Embryonic facial prominence (tissue), 1 donor: ENCODE measurements around the gene AKAP6.

Source experiments
- DNase-seq: peaks from one replicate; pipeline ENCODE4 v3.0.0-alpha.2; 2016; ENCODE audit errors: extremely low spot score

AKAP6 gene, protein sequence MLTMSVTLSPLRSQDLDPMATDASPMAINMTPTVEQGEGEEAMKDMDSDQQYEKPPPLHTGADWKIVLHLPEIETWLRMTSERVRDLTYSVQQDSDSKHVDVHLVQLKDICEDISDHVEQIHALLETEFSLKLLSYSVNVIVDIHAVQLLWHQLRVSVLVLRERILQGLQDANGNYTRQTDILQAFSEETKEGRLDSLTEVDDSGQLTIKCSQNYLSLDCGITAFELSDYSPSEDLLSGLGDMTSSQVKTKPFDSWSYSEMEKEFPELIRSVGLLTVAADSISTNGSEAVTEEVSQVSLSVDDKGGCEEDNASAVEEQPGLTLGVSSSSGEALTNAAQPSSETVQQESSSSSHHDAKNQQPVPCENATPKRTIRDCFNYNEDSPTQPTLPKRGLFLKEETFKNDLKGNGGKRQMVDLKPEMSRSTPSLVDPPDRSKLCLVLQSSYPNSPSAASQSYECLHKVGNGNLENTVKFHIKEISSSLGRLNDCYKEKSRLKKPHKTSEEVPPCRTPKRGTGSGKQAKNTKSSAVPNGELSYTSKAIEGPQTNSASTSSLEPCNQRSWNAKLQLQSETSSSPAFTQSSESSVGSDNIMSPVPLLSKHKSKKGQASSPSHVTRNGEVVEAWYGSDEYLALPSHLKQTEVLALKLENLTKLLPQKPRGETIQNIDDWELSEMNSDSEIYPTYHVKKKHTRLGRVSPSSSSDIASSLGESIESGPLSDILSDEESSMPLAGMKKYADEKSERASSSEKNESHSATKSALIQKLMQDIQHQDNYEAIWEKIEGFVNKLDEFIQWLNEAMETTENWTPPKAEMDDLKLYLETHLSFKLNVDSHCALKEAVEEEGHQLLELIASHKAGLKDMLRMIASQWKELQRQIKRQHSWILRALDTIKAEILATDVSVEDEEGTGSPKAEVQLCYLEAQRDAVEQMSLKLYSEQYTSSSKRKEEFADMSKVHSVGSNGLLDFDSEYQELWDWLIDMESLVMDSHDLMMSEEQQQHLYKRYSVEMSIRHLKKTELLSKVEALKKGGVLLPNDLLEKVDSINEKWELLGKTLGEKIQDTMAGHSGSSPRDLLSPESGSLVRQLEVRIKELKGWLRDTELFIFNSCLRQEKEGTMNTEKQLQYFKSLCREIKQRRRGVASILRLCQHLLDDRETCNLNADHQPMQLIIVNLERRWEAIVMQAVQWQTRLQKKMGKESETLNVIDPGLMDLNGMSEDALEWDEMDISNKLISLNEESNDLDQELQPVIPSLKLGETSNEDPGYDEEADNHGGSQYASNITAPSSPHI (N-terminal part only)

DNA sequence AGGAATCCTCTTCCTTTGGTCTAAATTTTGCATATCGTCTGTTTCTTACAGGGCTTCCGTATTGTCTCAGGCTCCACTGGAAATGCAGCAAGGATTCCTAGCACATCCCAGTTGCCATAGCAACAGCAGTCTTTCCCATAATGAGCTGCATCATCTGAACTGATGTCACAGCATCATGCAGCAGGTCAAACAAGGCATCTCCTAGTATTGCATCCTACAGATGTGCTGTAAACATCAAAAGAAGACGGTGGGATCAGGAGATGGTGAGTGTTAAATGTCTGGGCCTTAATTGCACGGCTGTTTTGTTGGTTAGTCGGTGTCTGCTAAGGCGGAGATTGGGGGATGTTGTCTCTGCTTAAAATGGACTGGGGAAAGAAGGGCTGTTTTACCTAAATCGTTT lies at the start of gene AKAP6:
TSS of gene AKAP6 (plus strand) at position 153 of the 400 bp plus-strand sequence. CDS start 104,196 bp downstream, outside the sequence.
- DNase-seq, result no peak

DNA sequence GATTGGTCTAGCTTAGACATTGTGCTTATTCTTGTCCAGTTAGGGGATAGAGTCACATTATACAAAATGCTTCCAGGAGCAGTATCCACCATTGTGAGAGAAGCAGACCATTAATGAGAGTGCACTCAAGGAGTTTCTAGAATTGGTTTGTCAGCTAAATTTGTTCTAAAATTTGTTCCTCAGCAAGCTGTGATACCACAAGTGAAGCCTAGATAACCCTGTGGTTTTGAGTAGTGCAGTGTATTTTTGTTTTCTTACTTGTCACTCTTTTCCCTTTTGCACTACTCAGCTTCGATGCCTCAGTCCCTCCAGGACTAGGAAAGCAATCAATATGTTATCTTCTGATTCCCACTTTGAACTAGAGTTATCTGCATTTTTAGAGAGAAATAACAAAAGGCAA lies 42.5 kb upstream of the AKAP6 start:
- DNase-seq, result no peak

DNA sequence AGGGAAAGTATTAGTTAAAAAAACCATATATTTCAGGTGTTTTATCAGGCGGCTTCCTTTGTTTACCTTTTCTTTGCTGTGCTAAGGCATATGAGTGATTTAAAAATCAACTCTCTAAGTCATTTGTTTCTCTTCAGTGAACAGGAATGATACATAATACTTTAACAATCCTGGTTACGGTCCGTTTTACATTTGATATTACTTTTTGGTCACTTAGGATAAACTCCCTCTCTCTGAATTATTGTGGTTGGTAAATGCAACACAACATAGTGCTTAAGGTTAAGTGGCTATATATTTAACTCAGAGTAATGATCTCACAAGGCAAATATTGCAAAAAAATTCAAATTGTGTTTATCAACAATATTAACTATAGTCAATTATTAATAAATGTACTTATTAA lies 32.7 kb upstream of the AKAP6 start:
- DNase-seq, result no peak

DNA sequence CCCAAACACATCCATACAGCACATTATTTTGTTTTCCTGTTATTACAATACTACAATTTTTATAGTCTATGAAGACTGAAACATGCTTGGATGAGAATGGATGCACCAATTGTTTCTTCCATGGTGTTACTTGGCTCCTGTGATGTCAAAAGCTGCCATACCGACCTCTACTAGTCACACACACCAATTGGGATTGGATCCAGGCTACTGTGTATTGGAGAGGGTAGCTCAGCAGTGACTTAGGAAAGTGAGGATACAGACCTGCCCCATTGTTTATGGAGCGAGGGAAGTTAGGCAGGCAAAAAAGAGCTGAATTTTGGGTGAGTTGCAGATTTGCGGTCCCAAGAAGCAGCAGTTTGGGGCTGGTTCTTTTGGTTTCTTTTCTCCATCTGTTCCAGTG lies 30.8 kb upstream of the AKAP6 start:
- no peak for DNase-seq

DNA sequence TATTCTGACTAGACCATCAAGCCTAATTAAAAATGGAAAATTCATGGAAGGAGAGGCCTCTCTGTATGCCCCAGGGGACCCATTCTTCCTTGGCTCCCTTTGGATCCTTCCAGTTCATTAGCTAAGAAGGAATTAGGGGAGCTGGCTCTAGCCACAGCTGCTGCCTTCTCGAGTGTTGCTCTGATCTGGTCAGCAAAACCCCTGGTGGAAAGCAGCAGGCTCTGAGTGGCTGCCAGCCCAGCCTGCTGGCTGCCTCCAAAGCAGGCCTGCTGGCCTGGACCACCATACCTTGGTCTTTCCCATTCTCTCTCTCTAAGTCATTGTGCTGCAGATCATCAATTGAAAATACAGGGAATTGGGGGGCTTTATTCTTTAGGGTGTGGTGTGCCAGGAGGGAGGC lies 29.0 kb upstream of the AKAP6 start:
- no peak for DNase-seq

DNA sequence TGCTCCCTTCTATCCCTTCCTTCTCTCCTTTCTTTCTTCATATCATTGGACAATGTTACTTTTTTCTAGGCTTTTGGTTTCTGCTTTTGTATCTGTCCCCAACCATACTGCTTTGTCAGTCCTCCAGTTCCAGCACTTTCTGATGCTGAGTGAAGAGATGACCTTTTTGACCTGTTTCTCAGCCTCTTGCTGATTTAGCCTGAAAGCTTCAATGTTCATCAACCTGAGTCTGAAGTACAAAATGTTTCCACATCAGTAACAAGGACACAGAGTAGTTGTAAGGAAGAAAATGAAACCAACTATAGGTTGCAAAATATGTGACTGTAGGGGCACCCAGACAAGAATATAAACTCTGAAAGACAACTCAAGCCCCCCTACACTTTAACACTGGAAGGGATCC lies 25.2 kb upstream of the AKAP6 start:
- DNase-seq, result no peak

DNA sequence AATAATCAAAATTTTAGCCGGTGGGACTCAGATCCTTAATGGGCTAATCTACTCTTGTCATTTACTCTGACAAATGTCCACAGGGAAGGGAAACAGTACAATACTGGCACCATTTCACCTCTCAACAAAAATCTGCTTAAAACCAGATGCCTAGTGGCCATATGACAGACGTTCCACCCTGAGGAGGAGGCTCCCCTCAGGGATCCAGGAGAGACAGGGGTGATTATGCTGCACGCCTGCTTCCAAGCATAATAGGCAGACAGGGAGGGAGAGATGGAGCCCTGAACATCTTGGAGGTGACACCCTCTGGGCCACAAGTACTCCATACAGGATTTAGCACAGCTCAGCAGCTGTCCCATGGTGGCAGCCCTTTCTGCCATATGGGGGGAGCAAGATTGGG lies 24.8 kb upstream of the AKAP6 start:
- DNase-seq, result no peak

DNA sequence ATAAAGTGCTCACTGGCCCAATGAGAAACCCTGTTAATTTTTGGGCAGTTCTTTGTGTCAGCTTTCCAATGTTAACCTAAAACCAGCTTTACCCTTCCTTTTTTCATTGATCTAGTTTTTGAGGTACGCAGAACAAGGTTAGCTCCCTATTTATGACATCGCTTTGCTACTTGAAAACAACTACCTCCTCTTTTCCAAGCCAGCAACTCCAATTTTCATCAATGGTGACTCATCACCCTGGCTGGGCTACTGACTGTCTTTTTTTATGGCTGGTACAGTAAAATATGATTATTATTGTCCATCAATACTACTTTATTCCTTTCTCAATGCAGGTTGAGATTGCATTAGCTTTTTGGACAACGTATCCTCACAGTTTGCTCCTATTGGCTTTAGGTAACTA lies 22.5 kb upstream of the AKAP6 start:
- no peak for DNase-seq

DNA sequence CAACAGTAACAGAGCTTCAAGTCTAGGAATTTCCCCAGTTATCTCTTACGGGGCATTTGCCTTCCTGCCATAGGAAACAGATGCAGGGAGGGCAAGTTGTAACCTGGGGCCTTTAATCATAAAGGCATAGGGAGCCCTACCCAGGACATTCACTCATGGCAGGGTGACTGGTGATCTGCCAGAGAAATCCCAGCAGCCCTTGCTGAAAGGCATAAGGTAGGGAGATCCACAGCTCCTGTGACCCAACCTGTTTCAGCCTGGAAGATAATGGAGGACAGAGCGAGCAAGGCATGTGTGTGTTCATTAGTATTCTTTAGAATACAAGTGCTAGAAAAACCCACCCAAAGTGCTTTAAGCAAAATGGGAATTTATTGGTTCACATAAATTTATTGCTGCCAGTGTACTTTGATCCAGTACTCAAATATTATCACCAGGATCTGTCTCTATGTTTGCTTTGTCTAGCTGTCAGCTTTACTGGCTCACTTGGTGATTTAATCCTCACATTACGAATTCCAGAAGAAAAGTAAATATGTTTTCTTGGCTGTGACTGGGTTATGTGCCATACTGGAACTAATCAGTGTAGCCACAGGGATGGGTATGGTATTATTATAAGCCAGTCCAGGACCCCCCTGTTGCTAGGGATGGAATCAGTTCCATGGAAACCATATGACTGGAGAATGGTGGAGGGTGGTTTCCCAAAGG lies 21.1 kb upstream of the AKAP6 start:
- no peak for DNase-seq

DNA sequence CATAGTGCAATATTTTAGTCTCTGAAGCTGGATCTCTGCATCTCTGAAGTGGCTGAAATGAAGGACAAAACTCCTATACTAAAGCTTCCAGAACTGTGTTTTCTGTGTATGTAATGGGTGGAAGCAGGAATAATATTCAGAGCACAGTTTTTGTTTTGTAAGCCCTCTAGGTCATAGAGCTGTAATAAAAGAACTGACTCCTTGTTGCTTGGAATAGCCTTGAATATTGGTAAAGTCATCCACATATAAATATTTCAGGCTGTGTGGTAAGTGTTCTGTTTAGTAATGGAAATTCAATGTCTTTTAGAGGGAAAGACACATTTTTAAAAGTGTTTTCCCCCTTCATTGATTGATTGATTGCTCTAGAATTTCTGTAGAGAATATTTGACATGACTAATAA lies 18.2 kb upstream of the AKAP6 start:
- DNase-seq, result no peak

DNA sequence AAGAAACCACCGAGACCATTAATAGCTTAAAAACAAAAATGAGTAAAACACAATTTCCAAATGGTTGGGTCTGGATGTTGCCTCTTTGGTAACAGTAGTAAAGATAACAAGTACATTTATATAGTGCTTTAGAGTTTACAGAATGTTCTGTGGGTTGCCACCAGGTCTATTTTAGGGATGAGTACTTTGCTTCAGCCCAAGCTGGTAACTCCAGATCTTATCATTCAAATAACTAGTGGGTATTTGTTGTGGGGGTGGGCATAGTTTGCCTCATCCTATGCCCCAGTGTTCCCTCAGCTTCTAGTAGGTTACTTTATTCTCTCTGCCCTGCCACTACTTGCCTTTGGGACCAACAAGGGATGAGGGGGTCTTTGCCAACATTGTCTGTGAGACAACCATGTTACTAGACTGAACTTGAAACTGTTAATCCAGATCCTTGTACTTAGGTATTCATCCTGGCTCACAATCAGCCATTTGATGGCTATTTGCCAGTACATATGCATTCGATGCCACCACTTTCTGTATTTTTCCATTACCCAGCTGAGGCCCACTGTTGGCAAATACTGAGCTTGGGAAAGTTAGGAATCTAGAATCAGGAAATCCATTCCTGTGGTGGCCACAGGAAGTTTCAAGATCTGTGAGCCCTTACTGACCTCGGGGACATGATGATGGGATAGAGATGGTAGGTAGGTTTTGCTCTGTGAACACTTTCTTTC lies 17.6 kb upstream of the AKAP6 start:
- no peak for DNase-seq

DNA sequence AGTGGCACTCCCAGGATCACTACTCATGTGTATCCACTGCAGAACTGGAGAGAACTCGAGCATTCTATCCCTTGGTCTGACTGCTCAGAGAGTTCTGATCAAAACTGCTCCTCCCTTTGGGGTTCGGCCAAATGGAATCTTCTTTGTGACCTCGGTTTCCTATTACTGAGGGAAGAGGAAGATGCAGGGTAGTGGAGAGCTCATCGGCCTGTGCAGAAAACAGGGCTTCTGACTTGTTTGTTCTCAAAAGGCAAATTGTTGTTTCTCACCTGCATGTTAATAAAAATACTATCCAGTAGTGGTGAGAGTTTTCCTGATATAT lies 17.1 kb upstream of the AKAP6 start:
- no peak for DNase-seq

DNA sequence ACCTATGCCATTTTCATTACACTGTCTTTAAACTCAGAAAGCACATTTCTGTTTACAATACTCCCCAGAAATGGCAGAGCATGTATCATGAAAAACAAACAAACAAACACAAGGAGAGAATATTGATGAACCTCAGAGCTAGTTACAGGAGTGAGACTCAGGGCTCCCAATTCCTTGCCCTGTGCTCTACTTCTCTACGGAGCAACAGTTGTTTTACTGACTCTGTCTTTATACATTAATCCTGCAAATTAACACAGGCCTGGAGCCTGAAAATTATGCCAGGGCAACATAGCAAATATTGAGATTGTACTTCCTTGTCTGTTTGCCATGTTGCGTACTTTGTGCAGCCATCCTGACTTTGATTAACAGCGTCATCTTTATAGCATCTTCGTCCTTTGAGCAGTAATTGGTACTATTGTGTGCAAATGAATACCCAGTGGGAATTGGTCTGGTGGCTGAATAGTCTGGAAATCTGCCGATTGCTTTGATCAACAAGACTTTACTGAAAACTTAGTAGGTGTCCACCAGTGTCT lies 15.2 kb upstream of the AKAP6 start:
- no peak for DNase-seq

DNA sequence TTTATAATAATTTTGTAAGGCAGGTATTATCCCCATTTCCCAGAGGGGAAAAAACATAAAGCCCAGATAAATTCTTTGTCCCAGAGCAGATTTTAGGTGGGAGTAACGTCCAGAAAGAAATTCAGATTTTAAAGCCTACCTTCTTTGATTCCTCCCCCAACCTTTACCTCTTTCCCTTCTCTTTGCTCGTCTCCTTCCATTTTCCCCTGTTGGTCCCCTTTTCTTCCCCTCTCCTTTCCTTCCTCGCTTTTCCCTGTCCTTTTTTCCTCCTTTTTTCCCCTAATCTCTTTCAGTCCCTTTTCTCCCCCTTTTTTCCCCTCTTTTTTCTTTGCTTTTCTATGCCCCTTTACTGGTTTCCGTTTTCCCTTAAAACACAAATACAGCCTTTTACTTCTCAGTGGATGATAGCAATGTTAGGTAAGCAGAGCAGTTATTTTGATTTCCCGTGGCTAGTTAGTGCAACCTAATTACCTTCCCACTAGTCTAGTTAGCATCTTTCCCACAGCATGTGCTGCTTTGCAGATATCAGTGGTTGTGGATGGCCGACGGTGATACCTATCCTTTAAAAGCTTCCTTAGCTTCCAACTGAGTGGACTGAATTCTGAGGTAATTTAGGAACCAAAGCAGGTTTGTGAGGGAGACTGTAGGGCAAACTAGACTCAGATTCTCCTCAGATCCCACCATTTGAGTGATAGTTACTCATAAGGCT lies 10.9 kb upstream of the AKAP6 start:
- DNase-seq, result no peak

DNA sequence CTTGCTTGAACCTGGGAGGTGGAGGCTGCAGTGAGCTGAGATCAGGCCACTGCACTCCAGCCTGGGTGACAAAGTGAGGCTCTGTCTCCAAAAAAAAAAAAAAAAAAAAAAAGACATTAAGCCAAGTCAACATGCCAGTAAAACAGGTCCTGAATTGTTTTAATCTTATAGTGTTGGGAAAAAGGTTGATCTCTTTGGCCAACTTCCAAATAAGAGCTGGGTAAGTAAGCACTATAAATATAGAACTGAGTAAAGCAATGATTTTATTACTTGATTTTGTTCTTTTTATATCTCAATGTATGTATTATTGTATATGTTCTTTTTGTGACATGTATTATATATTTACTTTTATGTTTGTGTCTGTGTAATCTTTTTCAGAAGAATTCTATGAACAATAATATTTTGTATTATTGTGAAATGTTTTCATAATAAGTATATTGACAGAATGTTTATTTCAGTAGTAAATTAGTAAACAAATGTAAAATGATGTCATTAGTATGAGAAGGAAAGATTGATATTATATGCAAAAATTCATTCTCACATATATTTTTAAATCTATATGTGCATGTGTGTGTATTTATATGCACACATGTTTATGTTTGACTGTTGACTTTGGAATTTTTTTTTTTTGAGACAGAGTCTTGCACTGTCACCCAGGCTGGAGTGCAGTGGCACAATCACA lies 9.6 kb upstream of the AKAP6 start:
- DNase-seq, result no peak

DNA sequence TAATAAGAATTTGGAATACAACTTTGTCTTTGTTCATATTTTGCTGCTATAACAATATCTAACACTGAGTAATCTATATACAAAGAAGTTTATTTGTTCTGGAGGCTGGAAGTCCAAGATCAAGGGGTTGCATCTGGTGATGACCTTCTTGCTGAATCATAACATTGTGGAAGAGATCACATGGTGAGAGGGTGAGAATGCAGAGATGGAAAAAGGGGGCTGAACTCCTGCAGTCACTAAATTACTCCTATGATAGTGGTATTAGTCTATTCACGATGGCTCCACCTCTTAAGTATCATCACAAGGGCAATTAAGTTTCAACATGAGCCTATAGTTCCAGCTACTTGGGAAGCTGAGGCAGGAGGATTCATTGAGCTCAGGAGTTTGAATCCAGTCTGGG lies 4.5 kb upstream of the AKAP6 start:
- no peak for DNase-seq

DNA sequence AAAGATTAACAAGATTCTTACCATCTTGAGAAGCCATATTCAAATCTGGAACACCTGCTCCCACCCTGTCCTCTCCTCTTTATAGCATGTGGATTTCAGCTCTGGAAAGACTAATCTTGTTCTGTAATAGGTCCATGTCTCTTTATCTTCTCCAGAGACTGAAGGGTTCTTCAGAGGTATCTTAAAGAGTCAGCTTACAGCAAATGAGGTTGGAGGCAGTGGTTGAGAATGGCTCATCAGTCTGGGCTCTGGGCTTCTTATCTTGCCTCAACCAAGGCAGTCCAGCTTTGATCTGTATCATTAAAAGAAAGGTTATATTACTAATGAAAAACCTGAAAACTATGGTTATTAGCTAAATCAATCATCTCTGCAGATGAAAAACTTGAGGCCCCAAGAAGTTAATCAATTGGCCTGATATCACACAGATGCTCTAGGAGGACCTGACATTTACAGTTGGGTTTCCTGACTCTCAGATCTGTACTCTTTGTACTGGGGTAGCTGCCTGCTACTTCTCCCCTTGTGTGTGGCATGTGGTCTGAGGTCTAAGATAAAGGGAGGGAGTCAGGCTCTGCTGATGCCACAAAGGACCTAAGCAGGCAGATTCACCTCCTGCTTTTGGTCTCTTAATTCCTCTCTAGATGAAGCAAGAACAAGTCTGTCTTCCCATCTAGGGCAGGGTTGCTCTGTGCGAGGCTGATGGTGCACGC lies 1.7 kb upstream of the AKAP6 start:
- no peak for DNase-seq

DNA sequence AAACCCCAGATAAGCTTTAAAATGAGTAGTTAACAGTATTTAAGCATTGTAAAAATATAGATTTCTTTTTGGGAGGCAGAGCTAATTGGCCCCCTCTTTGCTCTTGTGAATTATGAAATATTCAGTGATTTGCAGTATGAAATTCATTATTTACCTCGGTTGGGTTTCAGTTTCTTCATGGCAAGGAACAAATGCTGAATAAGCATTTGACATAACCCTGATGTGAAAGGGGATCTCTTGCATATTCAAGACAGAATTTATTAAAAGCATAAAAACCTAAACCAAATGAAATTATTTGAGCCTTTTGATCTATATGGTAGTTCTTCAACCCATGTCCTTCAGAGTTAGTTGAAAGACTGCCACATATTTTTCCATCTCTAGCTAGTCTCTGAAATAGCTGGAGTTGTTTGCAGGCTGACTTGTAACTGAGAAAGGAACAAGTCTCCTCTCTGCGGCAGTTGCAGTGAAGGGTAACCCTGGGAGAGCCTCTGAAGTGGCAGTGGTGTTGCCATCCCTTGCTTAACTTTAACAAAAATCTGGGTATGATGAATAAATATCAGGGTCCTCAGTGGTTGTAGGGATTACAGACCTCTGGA lies 690 bp downstream of the AKAP6 start:
- no peak for DNase-seq
